T-helper 1 cell treated with Interleukin-12 subunit alpha and Interleukin-12 subunit beta and Interleukin-4 antibody, amounts not matched to agents 30 ng/mL and 1 ng/mL, for 36 hours (primary cell): ENCODE measurements around the gene RHOG. TPM values are rescaled to one million over a fixed set of nuclear protein-coding genes. Genes with fewer than 3 reads are reported as not detected.

Experiments used
- intact Hi-C: fragments of 100-400 bp; cut with micrococcal nuclease; formaldehyde crosslinking; loops from one replicate; pipeline ENCODE4 v1.15.1; 2024
- total RNA-seq: library from RNA; stranded (reverse); gene quantifications from 2 replicates; pipeline ENCODE4 v1.2.3, GENCODE V29; 2022

The RHOG gene
- total RNA-seq, 1 donor from 2014 or later: 155 TPM

- intact Hi-C loops: no loop called here
Measured at GRCh38 chr11:3860375-3860774, 19.6 kb upstream of the RHOG start.

GRCh38 chr11:3859373-3859881 lies 18.7 kb upstream of the RHOG start:
- intact Hi-C loops: loop anchor here (1.0 to 5.0 kb wide), 4 partner anchors 12 to 748 kb away; partner anchors contain the start of genes TRIM21 and TRIM68

- intact Hi-C loops: loop anchor here (5.0 kb wide), 3 partner anchors 330 to 750 kb away; partner anchors contain the start of genes TRIM21 and TRIM68
Measured at GRCh38 chr11:3857628-3858027, 16.9 kb upstream of the RHOG start.

GRCh38 chr11:3856856-3857553 lies 16.2 kb upstream of the RHOG start:
- intact Hi-C loops: loop anchor here (5.0 kb wide), 3 partner anchors 330 to 750 kb away; partner anchors contain the start of genes TRIM21 and TRIM68

GRCh38 chr11:3855808-3856491 lies 15.2 kb upstream of the RHOG start:
- intact Hi-C loops: loop anchor here (1.0 to 5.0 kb wide), 6 partner anchors 31 to 751 kb away; partner anchors contain the start of genes NUP98, TRIM21 and TRIM68

GRCh38 chr11:3854977-3855807 lies 14.4 kb upstream of the RHOG start, which contains the start of gene STIM1:
TSS of gene STIM1 (plus strand) at chr11:3855664. CDS start at chr11:3856271, 607 bp downstream.
- intact Hi-C loops: loop anchor here (1.0 to 5.0 kb wide), 14 partner anchors 14 to 752 kb away; partner anchors contain the start of genes NUP98, RRM1, TRIM21 and TRIM68

- intact Hi-C loops: loop anchor here (1.0 to 2.0 kb wide), 9 partner anchors 13 to 240 kb away; partner anchors contain the start of gene RRM1
Measured at GRCh38 chr11:3854660-3854976, 13.9 kb upstream of the RHOG start.

- intact Hi-C loops: loop anchor here (1.0 to 2.0 kb wide), 9 partner anchors 13 to 240 kb away; partner anchors contain the start of gene RRM1
Measured at GRCh38 chr11:3853899-3854659, 13.3 kb upstream of the RHOG start.

GRCh38 chr11:3853545-3853842 lies 12.7 kb upstream of the RHOG start:
- intact Hi-C loops: no loop called here

- intact Hi-C loops: loop anchor here (1.0 kb wide), 3 partner anchors 8 to 223 kb away; no protein-coding TSS in a partner anchor
Measured at GRCh38 chr11:3849297-3849874, 8.6 kb upstream of the RHOG start.

- intact Hi-C loops: no loop called here
Measured at GRCh38 chr11:3845670-3846069, 4.9 kb upstream of the RHOG start.

- intact Hi-C loops: no loop called here
Measured at GRCh38 chr11:3845246-3845645, 4.5 kb upstream of the RHOG start.

- intact Hi-C loops: loop anchor here (5.0 kb wide), 1 partner anchor 764 kb away; the partner anchor contains the start of gene TRIM68
Measured at GRCh38 chr11:3843326-3843725, 2.6 kb upstream of the RHOG start.

GRCh38 chr11:3841426-3842350 lies 929 bp upstream of the RHOG start:
- intact Hi-C loops: loop anchor here (1.0 to 5.0 kb wide), 9 partner anchors 8 to 766 kb away; partner anchors contain the start of genes NUP98, PGAP2, RRM1 and TRIM68

GRCh38 chr11:3840004-3840869 lies 522 bp downstream of the RHOG start:
- intact Hi-C loops: loop anchor here (5.0 kb wide), 1 partner anchor 767 kb away; the partner anchor contains the start of gene TRIM68

- intact Hi-C loops: no loop called here
Measured at GRCh38 chr11:3838504-3838903, 2.3 kb downstream of the RHOG start.

- intact Hi-C loops: loop anchor here (1.0 kb wide), 1 partner anchor 13 kb away; no protein-coding TSS in a partner anchor
Measured at GRCh38 chr11:3837793-3838192, 3.0 kb downstream of the RHOG start.

- intact Hi-C loops: loop anchor here (1.0 kb wide), 1 partner anchor 13 kb away; no protein-coding TSS in a partner anchor
Measured at GRCh38 chr11:3836903-3837302, 3.9 kb downstream of the RHOG start.
